Testis (tissue), 3 donors: ENCODE measurements around the gene PDF. TPM values are rescaled to one million over a fixed set of nuclear protein-coding genes. Genes with fewer than 3 reads are reported as not detected.

Experiments
- DNase-seq: peaks from one replicate; pipeline ENCODE4 v3.0.0-alpha.2; 2019
- H3K27ac ChIP-seq, 2 donors: fragments of 200-600 bp; sonication (generic); one replicate each; pipeline ENCODE4 v1.5.1; 2019
- H3K27me3 ChIP-seq: fragments of 200-600 bp; sonication (generic); one replicate; pipeline ENCODE4 v1.5.1; 2019
- H3K36me3 ChIP-seq: fragments of 200-600 bp; sonication (generic); one replicate; pipeline ENCODE4 v1.5.1; 2017; ENCODE audit warnings: low read depth; ENCODE audit errors: missing control alignments
- H3K4me1 ChIP-seq: fragments of 200-600 bp; sonication (generic); one replicate; pipeline ENCODE4 v1.5.1; 2019
- H3K4me3 ChIP-seq, 2 donors: fragments of 200-600 bp; sonication (generic); one replicate each; pipeline ENCODE4 v1.5.1; 2017 to 2019
- H3K9me3 ChIP-seq: fragments of 200-600 bp; sonication (generic); one replicate; pipeline ENCODE4 v1.5.1; 2017
- POLR2A ChIP-seq: fragments of 450-650 bp; IDR thresholded peaks from one replicate; pipeline ENCODE4 v1.6.1; 2017; ENCODE audit warnings: antibody characterized with exemption, mild to moderate bottlenecking, moderate library complexity
- WGBS, 2 donors: methylation state at CpG; one replicate each; pipeline ENCODE4 v1.1.5; 2018; 5-methylcytosine and 5-hydroxymethylcytosine counted together
- intact Hi-C: fragments of 100-400 bp; cut with DNase I; formaldehyde crosslinking; loops from one replicate; pipeline ENCODE4 v1.15.1; 2023; ENCODE audit warnings: low total_unique reads
- polyA plus RNA-seq: library from polyadenylated mRNA; stranded (reverse); fragments of 350-450 nt; fragmentation: Illumina TruSeq; extraction: RNeasy Lipid Tissue Mini Kit (QIAGEN cat#74804); gene quantifications from one replicate; pipeline ENCODE4 v1.2.3, GENCODE V29; 2014; ENCODE audit warnings: low read depth, low replicate concordance; ENCODE audit not compliant: insufficient read depth
- total RNA-seq, 2 donors: library from RNA; depleted of rRNA; stranded (reverse); fragments of >200 nt; gene quantifications; one replicate each; pipeline ENCODE4 v1.2.3, GENCODE V29; 2016
- TF ChIP-seq, protein P1 (sequence below), 3 experiments: fragments of 450-650 bp in 2 of 3; fragments of 200-600 bp in 1 of 3; sonication (generic) in 1 of 3; IDR thresholded peaks; one replicate each; pipeline ENCODE4 v1.5.1; 2016 to 2019; ENCODE audit warnings: antibody characterized with exemption in 3 of 3, mild to moderate bottlenecking in 2 of 3, moderate library complexity in 1 of 3

The PDF gene
- total and polyA plus RNA-seq, 3 donors from 2014 or later = 3.9 to 27.9 (median 25.7) TPM

DNA sequence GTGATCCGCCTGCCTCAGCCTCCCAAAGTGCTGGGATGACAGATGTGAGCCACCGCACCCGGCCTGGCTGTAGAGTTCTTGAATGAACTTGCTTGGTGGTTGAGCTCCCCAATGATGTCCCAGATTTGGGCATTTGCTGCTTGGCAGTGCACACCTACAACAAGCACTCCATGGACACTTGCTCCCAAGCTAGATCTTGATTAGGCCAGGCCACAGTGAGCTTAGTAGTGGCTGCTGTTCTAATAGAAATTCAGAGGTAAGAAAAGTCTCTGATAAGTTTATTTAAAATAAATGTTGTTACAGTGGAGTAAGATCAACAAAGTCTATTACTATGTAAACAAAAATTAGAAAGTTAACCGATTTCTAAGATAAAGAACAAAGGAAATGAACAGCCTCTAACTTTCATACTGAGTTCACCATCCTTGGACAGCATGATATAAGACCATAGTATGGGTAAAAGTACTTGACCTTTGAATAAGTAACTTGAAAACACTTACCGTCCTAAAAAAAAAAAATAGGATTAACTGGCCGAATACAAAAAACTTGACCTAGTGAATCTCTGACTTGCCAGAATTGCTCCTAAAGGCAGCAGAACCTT lies 20.2 kb upstream of the PDF start:
- no peak overlapping the region for H3K27ac ChIP-seq

DNA sequence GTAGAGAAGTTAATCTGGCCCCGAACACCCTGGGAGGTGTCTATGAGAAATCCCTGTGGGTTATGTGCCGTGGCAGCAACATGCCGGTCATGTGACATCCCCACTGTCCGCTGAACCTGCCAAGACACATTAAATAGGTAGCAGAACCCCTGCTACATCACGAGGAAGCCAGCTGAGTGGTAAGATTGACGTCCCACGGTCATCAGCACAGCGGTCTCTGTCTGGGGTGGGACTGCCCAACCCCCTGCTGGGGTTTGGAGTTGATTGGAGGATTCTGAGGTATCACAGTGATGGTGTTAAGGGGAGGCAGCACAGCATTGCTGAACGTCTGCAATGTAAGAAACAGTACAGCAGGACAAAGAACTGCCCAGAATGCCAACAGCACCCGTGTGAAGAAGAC lies 19.1 kb upstream of the PDF start:
- H3K9me3 ChIP-seq = no peaks in the 10 kb centered on the region
- DNase-seq = no peak
- H3K4me1 ChIP-seq = no peaks in the 10 kb centered on the region
- H3K4me3 ChIP-seq = no peak overlapping the region
- H3K27me3 ChIP-seq = no peaks in the 10 kb centered on the region
- WGBS, 2 donors = 79 to 88% methylated on average over 10 of the region's 10 CpGs
- no peaks in the 10 kb centered on the region for H3K36me3 ChIP-seq
- intact Hi-C loops = no loop called here
- no peak overlapping the region for H3K27ac ChIP-seq
- no peak for TF ChIP-seq POLR2A
- TF ChIP-seq, protein P1, sequence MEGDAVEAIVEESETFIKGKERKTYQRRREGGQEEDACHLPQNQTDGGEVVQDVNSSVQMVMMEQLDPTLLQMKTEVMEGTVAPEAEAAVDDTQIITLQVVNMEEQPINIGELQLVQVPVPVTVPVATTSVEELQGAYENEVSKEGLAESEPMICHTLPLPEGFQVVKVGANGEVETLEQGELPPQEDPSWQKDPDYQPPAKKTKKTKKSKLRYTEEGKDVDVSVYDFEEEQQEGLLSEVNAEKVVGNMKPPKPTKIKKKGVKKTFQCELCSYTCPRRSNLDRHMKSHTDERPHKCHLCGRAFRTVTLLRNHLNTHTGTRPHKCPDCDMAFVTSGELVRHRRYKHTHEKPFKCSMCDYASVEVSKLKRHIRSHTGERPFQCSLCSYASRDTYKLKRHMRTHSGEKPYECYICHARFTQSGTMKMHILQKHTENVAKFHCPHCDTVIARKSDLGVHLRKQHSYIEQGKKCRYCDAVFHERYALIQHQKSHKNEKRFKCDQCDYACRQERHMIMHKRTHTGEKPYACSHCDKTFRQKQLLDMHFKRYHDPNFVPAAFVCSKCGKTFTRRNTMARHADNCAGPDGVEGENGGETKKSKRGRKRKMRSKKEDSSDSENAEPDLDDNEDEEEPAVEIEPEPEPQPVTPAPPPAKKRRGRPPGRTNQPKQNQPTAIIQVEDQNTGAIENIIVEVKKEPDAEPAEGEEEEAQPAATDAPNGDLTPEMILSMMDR (IDR thresholded peaks at IDR 0.05) = no peak

More for the DNA sequence above, 20.2 kb upstream of the PDF start:
- Histone ChIP-seq H3K9me3 (no peaks in the 10 kb centered on the region), H3K4me3 (no peak overlapping the region), H3K4me1 (no peaks in the 10 kb centered on the region), H3K27me3 (no peaks in the 10 kb centered on the region), H3K36me3 (no peaks in the 10 kb centered on the region)
- no peak for DNase-seq
- 75 to 77% methylated on average over 6 of the region's 6 CpGs for WGBS, 2 donors
- no peak for TF ChIP-seq POLR2A
- TF ChIP-seq, protein P1 (IDR thresholded peaks at IDR 0.05) = no peak
- intact Hi-C loops = no loop called here

DNA sequence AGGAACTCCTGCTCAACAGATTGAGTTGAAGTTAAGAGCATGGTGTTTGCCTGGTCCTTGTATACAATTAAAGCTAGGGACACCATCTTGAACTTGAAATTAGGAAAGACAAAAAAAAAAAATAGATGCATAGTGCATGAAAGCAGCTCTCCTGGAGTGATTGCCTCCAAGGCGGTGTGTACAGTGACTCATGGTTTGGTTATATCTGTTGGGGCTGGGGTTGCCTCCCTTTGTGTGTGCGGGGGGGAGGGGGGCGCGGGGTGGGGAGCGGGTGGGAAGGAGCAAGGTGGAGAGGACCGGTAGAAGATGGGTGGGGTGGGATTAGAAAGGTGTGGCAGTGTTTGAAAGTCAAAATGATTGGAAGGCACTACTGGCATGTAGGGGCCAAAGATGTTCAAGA lies 17.8 kb upstream of the PDF start:
- Histone ChIP-seq H3K9me3 (no peaks in the 10 kb centered on the region), H3K36me3 (no peaks in the 10 kb centered on the region), H3K4me3 (no peak overlapping the region), H3K4me1 (no peaks in the 10 kb centered on the region), H3K27me3 (no peaks in the 10 kb centered on the region), H3K27ac (no peak overlapping the region)
- intact Hi-C loops = no loop called here
- no peak for DNase-seq
- WGBS, 2 donors = 90 to 96% methylated on average over 6 of the region's 6 CpGs
- TF ChIP-seq, protein P1 (IDR thresholded peaks at IDR 0.05) = no peak

DNA sequence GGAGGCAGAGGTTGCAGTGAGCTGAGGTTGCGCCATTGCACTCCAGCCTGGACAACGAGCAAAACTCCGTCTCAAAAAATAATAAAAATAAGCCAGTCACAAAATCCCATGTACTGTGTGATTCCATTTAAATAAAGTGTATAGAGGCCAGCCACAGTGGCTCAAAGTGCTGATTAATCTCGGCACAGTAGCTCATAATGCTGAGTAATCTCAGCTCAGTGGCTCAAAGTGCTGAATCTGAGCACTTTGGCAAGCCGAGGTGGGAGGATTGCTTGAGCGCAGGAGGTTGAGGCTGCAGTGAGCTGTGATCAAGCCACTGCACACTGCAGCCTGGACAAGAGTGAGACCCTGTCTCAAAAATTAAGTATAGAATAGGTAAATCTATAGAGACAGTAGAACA lies 16.3 kb upstream of the PDF start:
- Histone ChIP-seq H3K27ac (no peak overlapping the region), H3K27me3 (no peaks in the 10 kb centered on the region), H3K4me3 (no peak overlapping the region), H3K36me3 (no peaks in the 10 kb centered on the region), H3K4me1 (no peaks in the 10 kb centered on the region), H3K9me3 (no peaks in the 10 kb centered on the region)
- DNase-seq = no peak
- no peak for TF ChIP-seq POLR2A
- TF ChIP-seq, protein P1 (IDR thresholded peaks at IDR 0.05) = no peak
- intact Hi-C loops = no loop called here
- WGBS, 2 donors = 88 to 89% methylated on average over 6 of the region's 6 CpGs

DNA sequence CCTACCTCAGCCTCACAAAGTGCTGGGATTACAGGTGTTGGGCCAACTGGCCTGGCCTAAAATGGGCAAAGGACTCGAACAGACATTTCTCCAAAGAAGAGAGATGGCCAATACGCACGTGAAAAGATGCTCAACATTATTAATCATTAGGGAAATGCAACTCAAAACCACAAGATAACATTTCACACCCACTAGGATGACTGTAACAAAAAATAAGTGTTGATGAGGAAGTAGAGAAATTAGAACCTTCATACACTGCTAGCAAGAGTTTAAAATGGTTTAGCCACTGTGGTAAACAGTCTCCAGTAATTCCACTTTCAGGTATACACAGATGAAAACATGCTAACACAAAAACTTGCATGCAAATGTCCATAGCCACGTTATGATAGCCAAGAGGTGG lies 15.5 kb upstream of the PDF start:
- Histone ChIP-seq H3K27me3 (no peaks in the 10 kb centered on the region), H3K4me3 (no peak overlapping the region), H3K9me3 (no peaks in the 10 kb centered on the region), H3K4me1 (no peaks in the 10 kb centered on the region), H3K36me3 (no peaks in the 10 kb centered on the region), H3K27ac (no peak overlapping the region)
- no peak for TF ChIP-seq POLR2A
- DNase-seq = no peak
- WGBS, 2 donors = 78 to 84% methylated on average over 4 of the region's 4 CpGs
- intact Hi-C loops = no loop called here
